GM18858 (cell line): Measurements from ENCODE around the gene CCDC102B.
"Not testable (repeated sequence)": the region's sequence is repeated elsewhere in the genome, so short reads cannot be mapped to it uniquely, and the experiment has no call there.

Experiments
- ATAC-seq: cut with Tn5 transposase; IDR thresholded peaks from one replicate; pipeline ENCODE4 v1.9.1; 2021; ENCODE audit not compliant: unreplicated experiment

The CCDC102B gene

GRCh38 chr18:68826121-68826520 lies 28.2 kb downstream of the CCDC102B start:
- ATAC-seq = no peak

DNA sequence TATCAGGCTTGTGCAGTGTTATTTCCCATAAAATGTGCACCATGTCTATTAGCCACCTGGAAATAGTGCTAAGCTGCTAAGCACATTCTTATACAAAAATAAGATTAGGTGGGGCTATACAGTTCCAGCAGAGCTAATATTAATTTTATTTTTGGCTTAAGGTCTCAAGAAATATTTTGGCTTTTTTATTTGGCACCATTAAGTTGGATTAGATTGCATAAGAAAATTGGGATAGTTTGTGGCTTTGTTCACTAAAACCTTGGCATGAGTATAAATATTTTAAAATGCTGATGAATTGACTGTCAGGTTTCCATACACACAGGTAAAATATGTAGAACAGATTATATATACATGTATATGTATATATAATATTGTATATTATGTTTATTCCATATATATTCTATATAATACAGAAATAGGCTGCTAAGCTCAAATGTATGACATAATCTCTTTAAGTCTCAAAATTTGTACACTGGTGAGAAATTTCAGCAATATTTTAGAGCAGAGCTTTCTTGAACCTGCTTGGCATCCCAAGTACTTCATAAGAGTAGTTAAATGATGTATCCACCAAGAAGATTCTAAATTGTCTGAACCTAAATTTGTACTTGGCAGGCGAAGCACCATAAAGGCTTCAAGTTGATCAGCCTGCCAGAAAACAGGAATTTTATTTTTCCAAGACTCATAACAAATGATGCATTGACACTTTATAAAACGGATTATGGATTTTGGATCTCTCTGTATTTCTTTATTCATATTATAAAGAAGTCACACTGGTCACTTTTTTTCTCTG lies 32.6 kb downstream of the CCDC102B start:
- no peak for ATAC-seq

DNA sequence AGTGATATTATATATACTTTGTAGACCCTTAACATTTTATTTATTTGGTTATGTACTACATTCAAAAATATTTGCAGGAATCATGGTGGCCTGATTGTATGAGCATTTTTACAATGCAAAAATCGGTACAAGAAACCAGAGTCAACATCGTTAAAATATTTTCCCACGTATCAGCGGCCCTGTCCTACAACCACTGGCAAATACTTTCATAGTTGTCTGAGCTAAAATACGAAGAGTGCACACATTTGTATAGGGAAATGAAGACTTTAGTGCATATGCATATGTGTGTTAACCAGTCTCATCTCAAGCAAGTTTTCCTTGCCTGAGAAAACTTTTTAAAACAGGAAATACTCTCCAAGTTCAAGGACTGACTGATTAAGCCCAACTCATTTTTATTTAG lies 35.9 kb downstream of the CCDC102B start:
- ATAC-seq = no peak

DNA sequence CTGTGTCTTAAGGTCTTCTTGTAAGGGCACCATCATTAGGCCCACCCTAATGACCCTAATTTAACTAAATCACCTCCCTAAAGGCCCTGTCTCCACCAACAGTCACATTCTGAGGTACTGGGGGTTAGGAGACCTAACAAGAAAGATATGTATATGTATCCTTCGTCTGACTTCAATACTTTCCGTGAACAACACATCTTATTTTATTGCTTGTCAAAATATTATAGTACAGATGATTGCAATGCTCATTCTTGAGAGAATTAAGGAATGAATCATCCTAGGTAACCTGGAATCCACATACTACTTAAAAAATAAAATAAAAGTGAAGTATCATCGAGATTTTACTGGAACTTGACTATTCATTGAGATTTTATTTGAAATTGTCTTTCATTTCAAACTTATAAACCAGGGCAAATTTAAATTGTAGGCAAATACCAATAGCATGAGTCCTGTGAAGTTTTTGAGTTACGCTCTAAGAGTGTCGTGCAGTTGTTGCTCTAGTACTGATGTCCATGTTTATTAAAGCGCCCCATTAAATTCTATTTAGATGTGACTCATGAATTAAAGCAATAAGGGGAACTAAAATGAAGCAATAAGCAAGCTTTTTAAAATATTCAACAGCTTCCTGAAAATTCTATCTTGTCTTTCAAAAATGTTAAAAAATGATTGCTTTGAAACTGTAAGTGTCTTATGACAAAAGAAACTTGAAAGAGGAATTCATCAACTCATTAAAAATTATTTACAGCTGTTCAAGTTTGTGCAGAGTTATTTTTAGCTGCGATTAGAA lies 40.0 kb downstream of the CCDC102B start:
- ATAC-seq = no peak

- no peak for ATAC-seq
Measured at GRCh38 chr18:68839701-68840100, 41.8 kb downstream of the CCDC102B start.

GRCh38 chr18:68840554-68841263 lies 42.8 kb downstream of the CCDC102B start:
- ATAC-seq = no peak

- ATAC-seq = no peak
Measured at GRCh38 chr18:68841301-68841700, 43.4 kb downstream of the CCDC102B start.

DNA sequence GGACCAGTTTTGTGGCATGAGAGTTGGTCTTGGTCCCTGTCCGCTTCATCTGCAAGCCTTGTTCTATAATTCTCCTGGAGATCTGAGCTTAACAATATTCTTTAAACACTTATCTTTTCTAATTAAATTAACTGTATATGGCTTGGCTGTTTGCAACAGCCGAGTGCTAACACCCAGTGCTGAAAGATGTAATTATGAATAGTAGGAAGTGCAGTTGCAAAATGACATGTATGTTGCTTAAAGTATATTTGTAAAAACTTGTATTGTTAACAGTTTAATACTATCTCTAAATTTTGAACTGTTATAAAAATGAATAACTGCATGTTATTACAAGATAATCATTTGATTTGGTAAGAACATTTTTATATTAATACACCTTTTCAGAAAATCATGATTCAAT lies 45.1 kb downstream of the CCDC102B start:
- ATAC-seq = no peak

DNA sequence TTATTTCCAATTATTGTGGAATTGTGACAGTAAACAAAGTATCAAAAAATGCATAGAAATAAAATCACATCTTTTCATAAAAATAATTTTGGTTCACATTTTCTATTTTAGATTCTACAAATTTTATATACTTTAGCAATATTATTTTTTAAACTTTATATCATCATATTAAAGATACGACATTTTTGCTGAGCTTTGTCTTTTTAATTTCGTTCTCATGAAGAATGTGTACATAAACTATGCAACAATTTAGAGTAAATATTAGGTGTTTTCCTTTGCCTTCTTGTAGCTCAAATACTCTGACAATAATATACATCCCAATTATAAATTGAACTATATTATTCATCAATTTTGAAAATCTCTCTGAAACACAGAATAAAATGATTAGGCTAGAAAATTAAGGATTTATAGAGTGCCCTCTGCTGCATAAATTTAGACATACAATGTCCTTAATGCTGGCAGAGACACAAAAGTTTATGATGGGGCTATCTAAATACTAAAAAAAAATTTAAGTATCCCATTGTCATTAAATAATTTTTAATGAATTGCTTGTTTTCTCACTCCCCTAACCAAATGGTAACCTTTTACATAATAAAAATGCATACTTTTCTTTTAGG lies 45.7 kb downstream of the CCDC102B start:
- no peak for ATAC-seq

DNA sequence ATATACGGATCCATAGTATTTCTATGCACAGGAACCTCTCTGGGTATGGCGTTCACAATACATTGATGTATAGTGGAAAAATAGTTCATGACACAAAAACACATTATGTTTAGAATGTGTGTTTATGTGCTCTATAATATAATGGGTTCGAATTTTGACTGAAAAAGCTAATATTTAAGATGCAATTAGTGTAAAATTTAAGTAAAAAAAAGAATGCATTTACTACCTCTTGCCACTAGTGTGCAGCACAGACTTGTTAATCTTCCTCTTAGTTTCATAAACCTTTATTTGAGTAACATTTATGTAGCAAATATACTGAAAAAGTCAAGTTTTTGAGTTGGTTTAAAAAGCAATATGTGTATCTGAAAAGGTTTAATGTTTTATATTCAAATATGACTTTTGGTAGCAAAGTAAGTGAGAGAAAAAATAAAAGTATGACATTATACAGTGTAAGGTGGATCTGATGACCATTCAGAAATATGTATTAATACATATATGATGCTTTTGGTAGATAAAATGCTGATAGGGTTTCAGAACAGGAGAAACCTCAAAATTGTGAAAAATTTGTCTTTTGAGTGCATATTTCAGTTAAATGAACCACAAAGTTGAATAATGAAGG lies 49.4 kb downstream of the CCDC102B start:
- ATAC-seq = peak; percentile 69

GRCh38 chr18:68848242-68848641 lies 50.4 kb downstream of the CCDC102B start:
- no peak for ATAC-seq

DNA sequence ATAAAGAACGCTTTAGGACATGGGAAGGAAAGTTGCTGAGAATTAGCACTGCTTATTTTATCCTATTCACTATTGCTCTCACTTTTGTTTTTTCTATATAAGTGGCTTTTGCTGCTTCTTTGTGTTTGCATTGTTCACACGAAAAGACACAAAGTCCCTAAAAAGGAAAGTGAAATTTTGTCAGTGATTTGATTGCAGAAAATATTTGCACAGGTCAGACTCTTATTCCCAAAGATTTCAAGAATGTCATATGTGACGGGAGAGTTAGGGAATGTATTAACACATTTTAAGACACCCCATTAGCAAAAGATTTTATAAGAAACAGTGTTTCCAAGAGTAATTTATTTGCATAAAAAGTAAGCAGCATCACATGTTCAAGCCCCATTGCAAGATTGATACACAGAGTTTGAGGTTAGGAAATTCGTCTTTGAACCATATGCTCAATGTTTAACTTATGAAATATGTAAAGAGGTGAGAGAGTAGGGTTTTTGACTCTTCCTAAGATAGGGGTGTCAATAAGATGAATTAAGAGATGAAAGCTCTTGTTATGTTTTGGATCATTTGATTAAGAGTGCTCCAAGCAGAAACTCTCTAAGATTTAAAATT lies 57.0 kb downstream of the CCDC102B start:
- ATAC-seq = no peak

DNA sequence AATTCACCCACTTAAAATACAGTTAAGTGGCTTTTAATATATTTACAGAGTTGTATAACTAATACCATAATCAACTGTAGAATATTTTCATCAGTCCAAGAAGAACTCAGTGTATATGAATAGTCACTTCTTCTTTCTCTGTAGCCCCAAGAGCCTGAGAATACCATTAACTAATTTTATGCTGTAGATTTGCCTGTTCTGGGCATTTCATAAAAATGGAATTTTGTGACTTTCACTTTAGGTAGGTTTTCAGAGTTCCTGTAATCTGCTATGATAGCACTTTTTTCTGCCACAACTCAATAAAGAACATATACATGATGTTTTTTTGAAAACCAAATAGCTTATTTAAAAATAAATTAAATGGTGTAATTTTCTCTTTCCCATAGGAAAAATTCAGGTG lies 57.6 kb downstream of the CCDC102B start:
- no peak for ATAC-seq

- no peak for ATAC-seq
Measured at GRCh38 chr18:68861365-68861764, 63.5 kb downstream of the CCDC102B start.

DNA sequence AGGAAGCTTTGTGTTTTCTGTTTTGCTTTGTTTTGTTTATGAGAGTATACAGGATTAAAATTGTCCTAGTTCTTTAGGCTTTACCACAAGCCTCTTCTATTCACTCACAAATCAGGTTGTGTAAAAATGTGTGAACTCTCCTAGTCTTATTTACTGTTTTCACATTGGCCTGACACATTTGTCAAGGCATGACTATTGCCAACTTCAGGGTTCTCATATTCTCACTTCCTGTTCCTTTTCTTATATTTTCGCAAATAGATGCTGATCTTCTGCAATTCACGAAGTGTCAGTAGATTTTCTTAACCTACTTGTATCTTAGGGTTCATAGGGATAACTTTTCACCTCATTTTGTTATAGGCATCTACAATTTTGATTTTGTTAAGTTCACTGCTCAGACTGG lies 67.1 kb downstream of the CCDC102B start:
- ATAC-seq = no peak

GRCh38 chr18:68865503-68865902 lies 67.6 kb downstream of the CCDC102B start:
- ATAC-seq = no peak

DNA sequence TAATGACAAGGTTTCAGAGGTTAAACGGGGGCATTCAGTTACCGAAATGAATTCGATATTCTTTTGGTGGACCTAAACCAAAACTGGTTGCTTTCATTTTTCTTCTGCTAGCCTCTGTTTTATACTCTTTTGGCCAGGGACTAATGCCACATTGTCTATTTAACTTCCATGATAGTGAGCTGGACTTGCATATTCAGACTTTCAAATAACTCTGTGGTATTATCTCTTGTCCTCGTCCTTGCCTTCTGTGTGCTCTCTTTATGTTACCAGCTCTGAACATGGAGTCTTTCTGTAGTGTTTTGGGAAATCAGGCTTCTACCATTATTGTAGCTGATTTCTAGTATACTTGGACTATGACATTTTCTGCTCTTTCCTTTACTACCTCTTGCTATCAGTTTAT lies 75.1 kb downstream of the CCDC102B start:
- ATAC-seq = no peak

DNA sequence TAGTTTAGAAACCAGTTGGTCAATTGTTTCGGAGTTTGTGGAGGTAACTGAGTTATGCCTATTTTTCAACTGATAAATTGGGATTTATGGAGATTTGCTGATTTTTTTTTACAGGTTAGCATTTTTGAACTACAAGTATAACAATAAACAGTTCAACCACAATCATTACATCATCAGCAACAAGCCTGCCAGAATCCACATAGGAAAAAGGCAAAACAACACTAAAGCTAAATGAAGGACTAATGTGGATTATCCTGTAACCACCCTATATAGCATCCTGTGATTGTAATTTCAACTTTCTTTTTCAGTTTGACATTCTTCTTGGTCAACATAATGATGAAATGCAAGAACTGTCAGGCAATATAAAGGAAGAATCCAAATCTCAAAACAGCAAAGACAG lies 76.5 kb downstream of the CCDC102B start:
- no peak for ATAC-seq

DNA sequence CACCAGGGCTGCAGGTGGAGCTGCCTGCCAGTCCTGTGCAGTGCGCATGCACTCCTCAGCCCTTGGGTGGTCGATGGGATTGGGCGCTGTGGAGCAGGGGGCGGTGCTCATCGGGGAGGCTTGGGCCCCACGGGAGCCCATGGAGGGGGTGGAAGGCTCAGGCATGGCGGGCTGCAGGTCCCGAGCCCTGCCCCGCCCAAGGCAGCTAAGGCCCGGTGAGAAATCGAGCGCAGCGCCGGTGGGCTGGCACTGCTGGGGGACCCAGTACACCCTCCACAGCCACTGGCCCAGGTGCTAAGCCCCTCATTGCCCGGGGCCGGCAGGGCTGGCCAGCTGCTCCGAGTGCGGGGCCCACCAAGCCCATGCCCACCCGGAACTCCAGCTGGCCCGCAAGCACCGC lies 82.1 kb downstream of the CCDC102B start:
- ATAC-seq = not testable (repeated sequence)

GRCh38 chr18:68887410-68887809 lies 89.5 kb downstream of the CCDC102B start:
- no peak for ATAC-seq
